ENCODE results near the gene TEX38. TPM values are rescaled to one million over a fixed set of nuclear protein-coding genes. Genes with fewer than 3 reads are reported as not detected.

The TEX38 gene
- total and polyA plus RNA-seq, 2 experiments from 2014 or later, result not detected

DNA sequence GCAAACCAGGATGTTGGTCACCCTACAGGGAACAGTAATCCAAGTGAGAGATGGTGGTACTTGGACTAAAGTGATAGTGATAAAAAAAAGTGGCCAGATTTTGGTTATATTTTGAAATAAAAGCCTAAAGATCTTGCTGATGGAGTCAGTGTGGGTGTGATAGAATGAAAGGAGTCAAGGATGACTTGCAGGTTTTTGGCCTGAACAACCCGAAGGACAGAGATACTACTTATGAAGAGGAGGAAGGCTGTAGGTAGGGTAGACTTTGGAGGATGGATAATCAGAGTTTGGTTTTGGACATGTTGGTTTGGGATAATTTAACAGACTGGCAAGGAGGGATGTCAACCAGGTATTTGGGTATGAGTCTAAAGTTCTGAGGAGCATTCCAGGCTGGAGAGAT lies 1.5 kb upstream of the TEX38 start:
- DNase-seq (ENCODE audit: low spot score) (no peak), ATAC-seq (no peak)
- H3K36me3 Mint-ChIP-seq (ENCODE audit: low read depth), result no peaks in the 10 kb centered on the region; the same call in 2 of the 3 replicates
- no peak overlapping the region for H2AFZ ChIP-seq
- H3K27me3 Mint-ChIP-seq (ENCODE audit: insufficient read depth, low read depth, poor library complexity), result no peaks in the 10 kb centered on the region
- H3K4me1 ChIP-seq (ENCODE audit: insufficient read depth), result peaks cover 28% of the 10 kb centered on the region
- H3K79me2 ChIP-seq (replicated peaks; ENCODE audit: insufficient read depth), result peaks cover 16% of the 10 kb centered on the region
- H3K4me2 ChIP-seq, result no peak overlapping the region
- no peaks in the 10 kb centered on the region for H3K27me3 ChIP-seq (ENCODE audit: insufficient read depth)
- H3K27ac ChIP-seq (ENCODE audit: low read depth), result no peak overlapping the region
- H3K9me3 Mint-ChIP-seq, result no peaks in the 10 kb centered on the region
- no peaks in the 10 kb centered on the region; the same call in 1 of the 2 replicates for H3K36me3 ChIP-seq (ENCODE audit: insufficient read depth)
- H3K9me2 ChIP-seq (ENCODE audit: insufficient read depth), result no peaks in the 10 kb centered on the region
- H3K27ac Mint-ChIP-seq, result no peak overlapping the region
- TF ChIP-seq ZNF114 (CRISPR knock-in tag; IDR thresholded peaks at IDR 0.05) (no peak), JUNB (IDR thresholded peaks at IDR 0.05; ENCODE audit: unreplicated experiment) (no peak), EZH2 (IDR thresholded peaks at IDR 0.05; ENCODE audit: low read depth, unreplicated experiment) (no peak), ZNF331 (CRISPR knock-in tag; IDR thresholded peaks at IDR 0.05; ENCODE audit: low read depth) (no peak), STAT1 (IDR thresholded peaks at IDR 0.05; ENCODE audit: unreplicated experiment) (no peak), EZH2phosphoT487 (IDR thresholded peaks at IDR 0.05; ENCODE audit: unreplicated experiment) (no peak)
- TF ChIP-seq, protein P1, sequence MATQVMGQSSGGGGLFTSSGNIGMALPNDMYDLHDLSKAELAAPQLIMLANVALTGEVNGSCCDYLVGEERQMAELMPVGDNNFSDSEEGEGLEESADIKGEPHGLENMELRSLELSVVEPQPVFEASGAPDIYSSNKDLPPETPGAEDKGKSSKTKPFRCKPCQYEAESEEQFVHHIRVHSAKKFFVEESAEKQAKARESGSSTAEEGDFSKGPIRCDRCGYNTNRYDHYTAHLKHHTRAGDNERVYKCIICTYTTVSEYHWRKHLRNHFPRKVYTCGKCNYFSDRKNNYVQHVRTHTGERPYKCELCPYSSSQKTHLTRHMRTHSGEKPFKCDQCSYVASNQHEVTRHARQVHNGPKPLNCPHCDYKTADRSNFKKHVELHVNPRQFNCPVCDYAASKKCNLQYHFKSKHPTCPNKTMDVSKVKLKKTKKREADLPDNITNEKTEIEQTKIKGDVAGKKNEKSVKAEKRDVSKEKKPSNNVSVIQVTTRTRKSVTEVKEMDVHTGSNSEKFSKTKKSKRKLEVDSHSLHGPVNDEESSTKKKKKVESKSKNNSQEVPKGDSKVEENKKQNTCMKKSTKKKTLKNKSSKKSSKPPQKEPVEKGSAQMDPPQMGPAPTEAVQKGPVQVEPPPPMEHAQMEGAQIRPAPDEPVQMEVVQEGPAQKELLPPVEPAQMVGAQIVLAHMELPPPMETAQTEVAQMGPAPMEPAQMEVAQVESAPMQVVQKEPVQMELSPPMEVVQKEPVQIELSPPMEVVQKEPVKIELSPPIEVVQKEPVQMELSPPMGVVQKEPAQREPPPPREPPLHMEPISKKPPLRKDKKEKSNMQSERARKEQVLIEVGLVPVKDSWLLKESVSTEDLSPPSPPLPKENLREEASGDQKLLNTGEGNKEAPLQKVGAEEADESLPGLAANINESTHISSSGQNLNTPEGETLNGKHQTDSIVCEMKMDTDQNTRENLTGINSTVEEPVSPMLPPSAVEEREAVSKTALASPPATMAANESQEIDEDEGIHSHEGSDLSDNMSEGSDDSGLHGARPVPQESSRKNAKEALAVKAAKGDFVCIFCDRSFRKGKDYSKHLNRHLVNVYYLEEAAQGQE (IDR thresholded peaks at IDR 0.05; ENCODE audit: unreplicated experiment), result no peak
- TF ChIP-seq, protein P2, sequence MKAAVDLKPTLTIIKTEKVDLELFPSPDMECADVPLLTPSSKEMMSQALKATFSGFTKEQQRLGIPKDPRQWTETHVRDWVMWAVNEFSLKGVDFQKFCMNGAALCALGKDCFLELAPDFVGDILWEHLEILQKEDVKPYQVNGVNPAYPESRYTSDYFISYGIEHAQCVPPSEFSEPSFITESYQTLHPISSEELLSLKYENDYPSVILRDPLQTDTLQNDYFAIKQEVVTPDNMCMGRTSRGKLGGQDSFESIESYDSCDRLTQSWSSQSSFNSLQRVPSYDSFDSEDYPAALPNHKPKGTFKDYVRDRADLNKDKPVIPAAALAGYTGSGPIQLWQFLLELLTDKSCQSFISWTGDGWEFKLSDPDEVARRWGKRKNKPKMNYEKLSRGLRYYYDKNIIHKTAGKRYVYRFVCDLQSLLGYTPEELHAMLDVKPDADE (IDR thresholded peaks at IDR 0.05), result no peak
- TF ChIP-seq, protein P3, sequence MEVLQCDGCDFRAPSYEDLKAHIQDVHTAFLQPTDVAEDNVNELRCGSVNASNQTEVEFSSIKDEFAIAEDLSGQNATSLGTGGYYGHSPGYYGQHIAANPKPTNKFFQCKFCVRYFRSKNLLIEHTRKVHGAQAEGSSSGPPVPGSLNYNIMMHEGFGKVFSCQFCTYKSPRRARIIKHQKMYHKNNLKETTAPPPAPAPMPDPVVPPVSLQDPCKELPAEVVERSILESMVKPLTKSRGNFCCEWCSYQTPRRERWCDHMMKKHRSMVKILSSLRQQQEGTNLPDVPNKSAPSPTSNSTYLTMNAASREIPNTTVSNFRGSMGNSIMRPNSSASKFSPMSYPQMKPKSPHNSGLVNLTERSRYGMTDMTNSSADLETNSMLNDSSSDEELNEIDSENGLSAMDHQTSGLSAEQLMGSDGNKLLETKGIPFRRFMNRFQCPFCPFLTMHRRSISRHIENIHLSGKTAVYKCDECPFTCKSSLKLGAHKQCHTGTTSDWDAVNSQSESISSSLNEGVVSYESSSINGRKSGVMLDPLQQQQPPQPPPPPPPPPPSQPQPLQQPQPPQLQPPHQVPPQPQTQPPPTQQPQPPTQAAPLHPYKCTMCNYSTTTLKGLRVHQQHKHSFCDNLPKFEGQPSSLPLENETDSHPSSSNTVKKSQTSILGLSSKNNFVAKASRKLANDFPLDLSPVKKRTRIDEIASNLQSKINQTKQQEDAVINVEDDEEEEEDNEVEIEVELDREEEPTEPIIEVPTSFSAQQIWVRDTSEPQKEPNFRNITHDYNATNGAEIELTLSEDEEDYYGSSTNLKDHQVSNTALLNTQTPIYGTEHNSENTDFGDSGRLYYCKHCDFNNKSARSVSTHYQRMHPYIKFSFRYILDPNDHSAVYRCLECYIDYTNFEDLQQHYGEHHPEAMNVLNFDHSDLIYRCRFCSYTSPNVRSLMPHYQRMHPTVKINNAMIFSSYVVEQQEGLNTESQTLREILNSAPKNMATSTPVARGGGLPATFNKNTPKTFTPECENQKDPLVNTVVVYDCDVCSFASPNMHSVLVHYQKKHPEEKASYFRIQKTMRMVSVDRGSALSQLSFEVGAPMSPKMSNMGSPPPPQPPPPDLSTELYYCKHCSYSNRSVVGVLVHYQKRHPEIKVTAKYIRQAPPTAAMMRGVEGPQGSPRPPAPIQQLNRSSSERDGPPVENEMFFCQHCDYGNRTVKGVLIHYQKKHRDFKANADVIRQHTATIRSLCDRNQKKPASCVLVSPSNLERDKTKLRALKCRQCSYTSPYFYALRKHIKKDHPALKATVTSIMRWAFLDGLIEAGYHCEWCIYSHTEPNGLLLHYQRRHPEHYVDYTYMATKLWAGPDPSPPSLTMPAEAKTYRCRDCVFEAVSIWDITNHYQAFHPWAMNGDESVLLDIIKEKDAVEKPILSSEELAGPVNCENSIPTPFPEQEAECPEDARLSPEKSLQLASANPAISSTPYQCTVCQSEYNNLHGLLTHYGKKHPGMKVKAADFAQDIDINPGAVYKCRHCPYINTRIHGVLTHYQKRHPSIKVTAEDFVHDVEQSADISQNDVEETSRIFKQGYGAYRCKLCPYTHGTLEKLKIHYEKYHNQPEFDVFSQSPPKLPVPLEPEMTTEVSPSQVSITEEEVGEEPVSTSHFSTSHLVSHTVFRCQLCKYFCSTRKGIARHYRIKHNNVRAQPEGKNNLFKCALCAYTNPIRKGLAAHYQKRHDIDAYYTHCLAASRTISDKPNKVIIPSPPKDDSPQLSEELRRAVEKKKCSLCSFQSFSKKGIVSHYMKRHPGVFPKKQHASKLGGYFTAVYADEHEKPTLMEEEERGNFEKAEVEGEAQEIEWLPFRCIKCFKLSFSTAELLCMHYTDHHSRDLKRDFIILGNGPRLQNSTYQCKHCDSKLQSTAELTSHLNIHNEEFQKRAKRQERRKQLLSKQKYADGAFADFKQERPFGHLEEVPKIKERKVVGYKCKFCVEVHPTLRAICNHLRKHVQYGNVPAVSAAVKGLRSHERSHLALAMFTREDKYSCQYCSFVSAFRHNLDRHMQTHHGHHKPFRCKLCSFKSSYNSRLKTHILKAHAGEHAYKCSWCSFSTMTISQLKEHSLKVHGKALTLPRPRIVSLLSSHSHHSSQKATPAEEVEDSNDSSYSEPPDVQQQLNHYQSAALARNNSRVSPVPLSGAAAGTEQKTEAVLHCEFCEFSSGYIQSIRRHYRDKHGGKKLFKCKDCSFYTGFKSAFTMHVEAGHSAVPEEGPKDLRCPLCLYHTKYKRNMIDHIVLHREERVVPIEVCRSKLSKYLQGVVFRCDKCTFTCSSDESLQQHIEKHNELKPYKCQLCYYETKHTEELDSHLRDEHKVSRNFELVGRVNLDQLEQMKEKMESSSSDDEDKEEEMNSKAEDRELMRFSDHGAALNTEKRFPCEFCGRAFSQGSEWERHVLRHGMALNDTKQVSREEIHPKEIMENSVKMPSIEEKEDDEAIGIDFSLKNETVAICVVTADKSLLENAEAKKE (CRISPR knock-in tag; IDR thresholded peaks at IDR 0.05), result no peak
- no peak overlapping the region for H3K4me3 Mint-ChIP-seq
- no peaks in the 10 kb centered on the region for H3F3A ChIP-seq (replicated peaks; ENCODE audit: low read depth)
- peaks cover 24% of the 10 kb centered on the region for H3K4me1 Mint-ChIP-seq
- peaks cover 6% of the 10 kb centered on the region; the same call in 1 of the 2 replicates for H4K20me1 ChIP-seq (replicated peaks; ENCODE audit: insufficient read depth)
- H3K4me3 ChIP-seq, result no peak overlapping the region
